Dermis lymphatic vessel endothelial cell (primary cell): Measurements from ENCODE around the gene ZBTB33. TPM values are rescaled to one million over a fixed set of nuclear protein-coding genes. Genes with fewer than 3 reads are reported as not detected.

Source experiments
- total RNA-seq: library from RNA; depleted of rRNA; stranded (reverse); fragments of >200 nt; gene quantifications from 2 replicates; pipeline ENCODE4 v1.2.1, GENCODE V29; 2014

Gene ZBTB33, protein sequence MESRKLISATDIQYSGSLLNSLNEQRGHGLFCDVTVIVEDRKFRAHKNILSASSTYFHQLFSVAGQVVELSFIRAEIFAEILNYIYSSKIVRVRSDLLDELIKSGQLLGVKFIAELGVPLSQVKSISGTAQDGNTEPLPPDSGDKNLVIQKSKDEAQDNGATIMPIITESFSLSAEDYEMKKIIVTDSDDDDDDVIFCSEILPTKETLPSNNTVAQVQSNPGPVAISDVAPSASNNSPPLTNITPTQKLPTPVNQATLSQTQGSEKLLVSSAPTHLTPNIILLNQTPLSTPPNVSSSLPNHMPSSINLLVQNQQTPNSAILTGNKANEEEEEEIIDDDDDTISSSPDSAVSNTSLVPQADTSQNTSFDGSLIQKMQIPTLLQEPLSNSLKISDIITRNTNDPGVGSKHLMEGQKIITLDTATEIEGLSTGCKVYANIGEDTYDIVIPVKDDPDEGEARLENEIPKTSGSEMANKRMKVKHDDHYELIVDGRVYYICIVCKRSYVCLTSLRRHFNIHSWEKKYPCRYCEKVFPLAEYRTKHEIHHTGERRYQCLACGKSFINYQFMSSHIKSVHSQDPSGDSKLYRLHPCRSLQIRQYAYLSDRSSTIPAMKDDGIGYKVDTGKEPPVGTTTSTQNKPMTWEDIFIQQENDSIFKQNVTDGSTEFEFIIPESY
- total RNA-seq, result 11.6 and 18.2 TPM in 2 replicates

DNA sequence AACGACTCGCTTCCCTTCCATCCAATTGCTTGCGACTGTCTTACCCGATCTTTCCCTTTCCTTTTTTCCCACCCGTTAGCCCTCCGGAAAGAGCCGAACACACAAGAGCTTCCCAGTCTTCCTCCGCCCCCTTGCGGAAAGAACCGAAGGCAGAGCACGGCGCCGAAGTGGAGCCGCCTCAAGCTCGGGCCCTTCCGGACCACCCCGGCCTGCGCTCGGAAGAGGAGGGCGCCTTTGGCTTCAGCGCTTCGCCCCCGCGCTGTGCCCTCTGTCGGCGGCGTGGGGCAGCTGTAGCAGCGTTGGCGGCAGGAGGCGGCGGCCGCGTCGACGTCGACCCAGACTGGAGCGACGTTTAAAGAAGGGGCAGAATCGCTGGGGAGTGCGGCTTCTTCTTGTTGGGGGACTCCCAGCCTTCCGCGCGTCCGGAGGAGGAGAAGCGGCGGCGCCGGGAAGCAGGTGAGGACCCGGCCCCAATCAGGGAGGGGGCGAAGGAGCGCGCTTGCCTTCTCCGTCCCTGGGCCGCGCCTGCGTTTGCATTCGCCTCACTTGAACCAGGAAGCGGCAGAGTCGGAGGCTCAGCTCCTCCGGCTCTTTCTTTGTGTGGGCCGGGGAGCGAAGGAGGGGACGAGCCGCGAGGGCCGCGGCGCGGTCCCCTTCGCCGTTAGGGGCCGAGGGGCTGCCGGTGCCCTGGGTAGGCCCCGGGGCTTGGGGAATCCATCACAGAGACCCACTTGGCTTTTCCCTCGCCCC, at the start of gene ZBTB33:
ZBTB33 (plus strand) TSS at position 291 of the 750 bp plus-strand sequence. CDS start 2,604 bp downstream, outside the sequence.

Other genes with a start within 250 kb of the ZBTB33 start
- not detected in 2 replicates for gene RHOXF2B, start 173.1 kb upstream of the ZBTB33 start, total RNA-seq
- gene RHOXF1, start 134.9 kb upstream of the ZBTB33 start, total RNA-seq, result not detected in 2 replicates
- gene RHOXF2, start 92.2 kb upstream of the ZBTB33 start, total RNA-seq, result not detected in 2 replicates
- not detected in 2 replicates for gene TMEM255A, start 60.6 kb downstream of the ZBTB33 start, total RNA-seq
- gene ATP1B4, start 111.3 kb downstream of the ZBTB33 start, total RNA-seq, result not detected in 2 replicates
- 117 and 137 TPM in 2 replicates for gene LAMP2, start 218.5 kb downstream of the ZBTB33 start, total RNA-seq